Measurements from ENCODE around the gene IQCM. TPM values are rescaled to one million over a fixed set of nuclear protein-coding genes. Genes with fewer than 3 reads are reported as not detected.

IQCM gene
- total RNA-seq, 6 experiments from 2014 or later = 0.10 TPM; not detected in 5

DNA sequence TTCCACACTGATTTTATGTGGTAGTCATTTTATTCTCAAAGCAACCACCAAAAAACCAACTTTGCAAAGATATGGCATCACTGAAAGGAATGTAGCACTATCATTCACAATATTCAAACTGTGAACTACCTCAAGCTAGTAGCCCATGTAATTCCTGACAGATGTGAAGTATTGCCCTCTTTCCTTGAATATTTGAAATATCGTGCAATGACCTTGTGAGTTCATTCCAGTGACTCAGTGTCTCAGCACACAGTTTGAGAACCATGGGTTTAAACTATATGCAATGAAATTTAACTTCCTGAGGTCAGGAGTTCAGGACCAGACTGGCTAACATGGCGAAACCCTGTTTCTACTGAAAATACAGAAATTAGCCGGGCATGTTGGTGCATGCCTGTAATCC is 20.9 kb upstream of the IQCM start:
- 0 out of 2 replicates have a peak overlapping the region, but pooled peaks have one; percentile 5 for H3K27ac Mint-ChIP-seq

DNA sequence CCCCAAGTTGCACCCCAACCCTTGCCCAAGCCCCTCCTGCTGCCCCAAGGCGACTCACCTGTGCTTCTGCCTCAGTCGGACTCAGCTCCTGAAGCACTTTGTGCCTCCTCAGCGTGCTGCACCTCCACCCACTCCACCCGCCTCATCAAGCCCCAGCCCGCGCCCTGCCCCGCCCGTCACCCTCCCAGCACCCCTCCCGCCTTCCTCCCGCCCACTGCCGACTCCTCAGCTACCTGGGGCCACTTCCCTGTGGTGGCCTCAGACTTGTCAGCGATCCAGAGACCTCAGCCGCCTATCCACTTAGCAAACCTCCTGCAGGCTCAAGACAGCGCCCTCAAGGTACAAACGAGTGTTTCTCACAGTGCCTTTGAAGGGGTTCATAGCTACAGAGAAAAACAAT is 19.6 kb upstream of the IQCM start:
- TF ChIP-seq CTCF (IDR thresholded peaks at IDR 0.05) = no peak
- Mint-ChIP-seq H3K27ac (no peak overlapping the region), H3K4me3 (no peak overlapping the region), H3K36me3 (ENCODE audit: low read depth) (no peaks in the 10 kb centered on the region), H3K9me3 (no peaks in the 10 kb centered on the region; the same call in 1 of the 2 replicates), H3K4me1 (ENCODE audit: low read depth) (peaks cover 21% of the 10 kb centered on the region), H3K27me3 (ENCODE audit: insufficient read depth) (peaks cover 1% of the 10 kb centered on the region; the same call in 1 of the 2 replicates)
- no peak for DNase-seq

More for the DNA sequence above, 20.9 kb upstream of the IQCM start:
- TF ChIP-seq CTCF (IDR thresholded peaks at IDR 0.05) = no peak
- Mint-ChIP-seq H3K9me3 (no peaks in the 10 kb centered on the region; the same call in 1 of the 2 replicates), H3K36me3 (ENCODE audit: low read depth) (no peaks in the 10 kb centered on the region), H3K4me1 (ENCODE audit: low read depth) (peaks cover 20% of the 10 kb centered on the region), H3K27me3 (ENCODE audit: insufficient read depth) (peaks cover 1% of the 10 kb centered on the region; the same call in 1 of the 2 replicates), H3K4me3 (no peak overlapping the region; the same call in 1 of the 2 replicates)
- DNase-seq = peak; percentile 20

GRCh38 chr4:149831656-149832208 is 16.1 kb upstream of the IQCM start:
- Mint-ChIP-seq H3K36me3 (ENCODE audit: low read depth) (no peaks in the 10 kb centered on the region), H3K4me1 (ENCODE audit: low read depth) (peaks cover 23% of the 10 kb centered on the region), H3K27ac (no peak overlapping the region), H3K4me3 (no peak overlapping the region), H3K9me3 (no peaks in the 10 kb centered on the region; the same call in 1 of the 2 replicates), H3K27me3 (ENCODE audit: insufficient read depth) (peaks cover 1% of the 10 kb centered on the region; the same call in 1 of the 2 replicates)
- DNase-seq = no peak
- TF ChIP-seq CTCF (IDR thresholded peaks at IDR 0.05) = no peak

DNA sequence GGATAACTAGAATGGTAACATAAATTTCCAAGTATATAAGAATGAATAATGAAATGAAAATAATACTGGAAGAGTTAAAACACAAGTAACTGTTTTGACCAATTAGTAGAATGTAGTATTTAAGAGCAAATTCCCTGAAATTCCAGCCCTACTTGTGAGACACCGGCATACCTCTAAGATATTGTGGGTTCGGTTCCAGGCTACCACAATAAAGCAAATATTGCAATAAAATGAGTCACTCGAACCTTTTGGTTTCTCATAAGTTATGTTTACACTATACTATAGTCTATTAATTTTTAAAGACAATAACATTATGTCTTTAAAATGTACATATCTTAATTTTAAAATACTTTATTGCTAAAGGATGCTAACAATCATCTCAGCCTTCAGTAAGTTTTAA is 15.2 kb upstream of the IQCM start:
- Mint-ChIP-seq H3K4me1 (ENCODE audit: low read depth) (peaks cover 18% of the 10 kb centered on the region), H3K36me3 (ENCODE audit: low read depth) (no peaks in the 10 kb centered on the region), H3K27me3 (ENCODE audit: insufficient read depth) (peaks cover 1% of the 10 kb centered on the region; the same call in 1 of the 2 replicates), H3K4me3 (no peak overlapping the region), H3K27ac (no peak overlapping the region), H3K9me3 (no peaks in the 10 kb centered on the region)
- no peak for DNase-seq
- TF ChIP-seq CTCF (IDR thresholded peaks at IDR 0.05) = no peak

DNA sequence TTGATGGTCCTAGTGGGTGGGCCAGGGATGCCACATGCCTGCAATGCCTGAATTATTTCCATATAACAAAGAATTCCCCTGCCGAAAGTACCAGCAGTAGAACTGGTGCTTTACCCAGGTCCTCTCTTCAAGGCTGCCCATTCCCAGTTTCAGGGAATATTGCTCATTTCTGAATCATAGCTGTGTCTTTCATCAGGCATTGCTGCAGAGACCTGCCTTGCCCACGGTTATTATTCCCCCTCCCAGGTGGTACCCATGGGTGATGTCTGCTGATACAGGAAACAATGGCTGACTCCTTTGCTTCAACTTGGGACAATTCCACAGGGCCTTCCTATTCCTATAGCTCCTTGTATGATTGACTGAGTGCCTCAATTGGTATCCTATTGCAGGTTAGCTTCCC is 9.7 kb upstream of the IQCM start:
- no peak for TF ChIP-seq CTCF (IDR thresholded peaks at IDR 0.05)
- Mint-ChIP-seq H3K27me3 (ENCODE audit: insufficient read depth) (no peaks in the 10 kb centered on the region), H3K4me1 (ENCODE audit: low read depth) (peaks cover 40% of the 10 kb centered on the region), H3K4me3 (no peak overlapping the region), H3K36me3 (ENCODE audit: low read depth) (no peaks in the 10 kb centered on the region), H3K9me3 (no peaks in the 10 kb centered on the region), H3K27ac (no peak overlapping the region)
- no peak for DNase-seq
